GM19324 (cell line): ENCODE data around the gene NEDD4.
"Not testable (repeated sequence)": the region's sequence is repeated elsewhere in the genome, so short reads cannot be mapped to it uniquely, and the experiment has no call there.

Experiments
- ATAC-seq: cut with Tn5 transposase; IDR thresholded peaks from one replicate; pipeline ENCODE4 v1.9.1; 2021; ENCODE audit warnings: mild to moderate bottlenecking, moderate library complexity; ENCODE audit not compliant: unreplicated experiment, low FRiP score

NEDD4 gene

DNA sequence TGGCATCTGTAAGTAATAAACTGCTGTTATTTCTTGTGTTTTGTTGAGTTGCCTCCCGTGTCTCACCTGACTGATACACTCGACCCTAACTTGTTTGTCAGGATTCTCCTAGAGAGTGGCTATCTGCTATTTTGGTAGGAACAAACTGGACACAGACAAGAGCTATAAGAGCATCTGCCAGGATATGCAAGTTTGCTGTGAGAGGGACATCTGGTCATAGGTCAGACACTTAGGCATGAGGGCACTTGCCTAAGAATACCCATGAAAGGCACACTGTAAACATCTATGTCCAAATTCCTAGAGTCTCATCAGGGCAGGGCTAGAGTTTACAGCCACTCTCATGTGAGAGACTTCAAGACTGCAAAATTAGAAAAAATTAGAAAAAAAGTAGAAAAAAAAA, 32.5 kb downstream of the NEDD4 start:
- ATAC-seq = no peak

DNA sequence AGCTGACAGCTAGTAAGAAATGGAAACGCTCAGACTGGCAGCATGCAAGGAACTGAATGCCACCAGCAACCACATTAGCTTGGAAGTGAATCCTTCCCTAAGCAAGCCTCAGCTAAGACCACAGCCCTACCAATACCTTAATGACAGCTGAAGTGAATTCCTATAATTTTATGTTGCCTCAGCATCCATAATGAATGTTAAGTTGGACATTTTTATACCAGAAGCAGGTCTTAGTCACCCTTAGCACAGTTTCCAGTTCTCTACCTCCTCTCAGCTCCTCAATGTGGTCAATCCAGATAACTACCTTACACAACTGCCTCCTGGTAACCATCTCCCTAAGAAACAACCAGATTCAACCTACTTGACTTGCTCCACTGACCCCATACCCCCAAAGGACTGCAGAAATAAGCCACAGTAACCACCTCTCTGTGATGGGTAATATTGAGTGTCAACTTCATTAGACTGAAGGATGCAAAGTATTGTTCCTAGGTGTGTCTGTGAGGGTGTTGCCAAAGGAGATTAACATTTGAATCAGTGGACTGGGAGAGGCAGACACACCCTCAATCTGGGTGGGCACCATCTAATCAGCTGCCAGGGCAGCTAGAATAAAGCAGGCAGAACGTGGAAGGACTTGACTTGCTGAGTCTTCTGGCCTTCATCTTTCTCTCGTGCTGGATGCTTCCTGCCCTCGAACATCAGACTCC, 33.5 kb downstream of the NEDD4 start:
- no peak for ATAC-seq

DNA sequence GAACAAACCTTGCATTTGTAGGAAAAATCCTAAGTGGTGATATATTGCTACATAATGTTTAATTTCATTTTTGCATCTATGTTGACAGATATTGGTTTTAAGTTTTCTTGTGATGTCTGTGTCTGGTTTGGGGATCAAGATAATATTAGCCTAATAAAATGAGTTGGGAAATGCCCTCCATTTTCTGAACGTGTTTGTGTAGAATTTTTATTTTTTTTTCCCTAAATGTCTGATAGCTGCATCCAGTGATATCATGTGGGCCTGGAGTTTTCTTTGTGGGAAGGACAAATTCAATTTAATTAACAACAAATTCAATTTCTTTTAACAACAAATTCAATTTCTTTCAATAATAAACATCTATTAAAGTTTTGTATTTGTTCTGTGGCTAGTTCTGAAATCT, 35.1 kb downstream of the NEDD4 start:
- no peak for ATAC-seq

DNA sequence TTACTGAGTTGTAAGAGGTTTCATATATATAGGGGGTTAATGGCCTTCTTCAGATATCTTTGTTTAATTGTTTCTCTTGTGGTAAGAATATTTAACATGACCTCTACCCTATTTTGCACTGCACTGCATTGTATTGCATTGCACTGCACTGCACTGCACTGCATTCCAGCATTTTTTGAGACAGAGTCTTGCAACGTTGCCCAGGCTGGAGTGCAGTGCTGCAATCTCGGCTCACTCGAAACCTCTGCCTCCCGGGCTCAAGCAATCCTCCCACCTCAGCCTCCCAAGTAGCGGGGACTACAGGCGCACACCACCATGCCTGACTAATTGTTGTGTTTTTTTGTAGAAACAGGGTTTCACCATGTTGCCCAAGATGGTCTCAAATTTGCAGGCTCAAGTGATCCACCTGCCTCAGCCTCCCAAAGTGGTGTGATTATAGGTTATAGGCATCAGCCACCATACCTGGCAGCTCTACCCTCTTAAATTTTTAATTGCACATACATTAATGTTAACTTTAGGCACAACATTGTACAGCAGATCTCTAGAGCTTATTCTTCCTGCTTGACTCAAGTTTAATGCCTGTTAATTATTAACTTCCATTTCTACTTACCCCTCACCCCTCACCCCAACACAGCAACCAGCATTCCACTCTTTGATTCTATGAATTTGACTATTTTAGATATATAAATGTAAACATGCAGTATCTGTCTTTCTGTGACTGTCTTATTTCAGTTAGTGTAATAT, 38.4 kb downstream of the NEDD4 start:
- no peak for ATAC-seq

DNA sequence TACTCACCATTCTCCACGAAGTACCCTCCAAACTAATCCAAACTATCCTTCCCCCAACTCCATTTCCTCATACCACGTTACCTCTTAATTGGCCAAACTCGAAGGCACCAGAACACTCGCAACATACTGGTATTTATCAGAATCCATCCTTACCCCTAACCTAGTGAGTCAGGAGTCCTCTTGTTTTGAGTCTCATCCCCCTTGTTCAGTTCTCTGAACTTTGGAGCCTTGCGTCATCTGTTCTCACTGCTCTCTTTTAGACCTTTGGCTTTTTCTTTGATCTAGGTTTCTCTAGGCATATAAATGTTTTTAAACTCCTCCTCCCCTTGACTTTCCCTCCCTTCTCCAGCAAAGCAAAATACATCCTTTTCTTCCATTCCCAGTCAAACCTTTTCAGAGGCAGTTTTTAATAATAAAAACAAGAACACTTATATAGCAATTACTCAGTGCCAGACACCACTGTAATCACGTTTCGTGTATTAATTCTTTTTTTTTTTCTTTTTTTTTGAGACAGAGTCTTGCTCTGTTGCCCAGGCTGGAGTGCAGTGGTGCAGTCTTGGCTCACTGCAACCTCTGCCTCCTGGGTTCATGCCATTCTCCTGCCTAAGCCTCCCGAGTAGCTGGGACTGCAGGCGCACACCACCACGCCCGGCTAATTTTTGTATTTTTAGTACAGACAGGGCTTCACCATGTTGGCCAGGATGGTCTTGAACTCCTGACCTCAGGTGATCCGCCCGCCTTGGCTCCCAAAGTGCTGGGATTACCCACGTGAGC, 40.7 kb downstream of the NEDD4 start:
- not testable (repeated sequence) for ATAC-seq

DNA sequence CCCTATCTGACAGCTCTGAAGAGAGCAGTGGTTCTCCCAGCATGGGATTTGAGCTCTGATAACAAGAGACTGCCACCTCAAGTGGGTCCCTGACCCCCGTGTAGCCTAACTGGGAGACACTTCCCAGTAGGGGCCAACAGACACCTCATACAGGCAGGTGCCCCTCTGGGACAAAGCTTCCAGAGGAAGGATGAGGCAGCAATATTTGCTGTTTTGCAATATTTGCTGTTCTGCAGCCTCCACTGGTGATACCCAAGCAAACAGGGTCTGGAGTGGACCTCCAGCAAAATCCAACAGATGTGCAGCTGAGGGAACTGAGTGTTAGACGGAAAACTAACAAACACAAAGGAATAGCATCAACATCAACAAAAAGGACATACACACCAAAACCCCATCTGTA, 48.8 kb downstream of the NEDD4 start:
- not testable (repeated sequence) for ATAC-seq

DNA sequence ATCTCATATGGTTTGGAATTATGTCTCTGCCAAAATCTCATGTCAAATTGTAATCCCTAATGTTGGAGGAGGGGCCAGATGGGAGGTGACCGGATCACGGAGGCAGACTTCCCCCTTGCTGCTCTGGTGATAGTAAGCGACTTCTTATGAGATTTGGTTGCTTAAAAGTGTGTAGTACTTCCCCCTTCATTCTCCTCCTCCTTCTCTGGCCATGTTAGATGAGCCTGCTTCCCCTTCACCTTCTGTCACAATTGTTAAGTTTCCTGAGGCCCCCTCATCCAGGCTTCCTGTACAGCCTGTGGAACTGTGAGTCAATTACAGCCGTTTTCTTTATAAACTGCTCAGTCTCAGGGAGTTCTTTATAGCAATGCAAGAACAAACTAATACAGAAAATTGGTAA, 51.1 kb downstream of the NEDD4 start:
- no peak for ATAC-seq

DNA sequence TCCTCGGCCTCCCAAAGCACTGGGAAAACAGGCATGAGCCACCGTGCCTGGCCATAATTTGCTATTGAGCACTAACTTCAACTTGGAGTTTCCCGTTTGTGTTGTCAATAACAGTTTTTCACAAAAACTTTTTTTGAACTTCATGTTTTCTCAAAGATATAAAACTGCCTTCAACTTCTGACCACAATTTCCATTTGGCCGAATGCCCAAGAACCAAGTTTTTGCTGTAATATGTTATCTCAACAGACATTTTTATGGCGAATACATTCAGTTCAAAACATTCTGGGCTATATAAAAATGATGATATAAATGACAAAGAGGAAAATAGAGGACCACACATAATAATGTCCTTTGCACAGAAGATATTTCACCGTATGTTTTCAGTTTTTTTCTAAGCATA, 56.4 kb downstream of the NEDD4 start:
- no peak for ATAC-seq

DNA sequence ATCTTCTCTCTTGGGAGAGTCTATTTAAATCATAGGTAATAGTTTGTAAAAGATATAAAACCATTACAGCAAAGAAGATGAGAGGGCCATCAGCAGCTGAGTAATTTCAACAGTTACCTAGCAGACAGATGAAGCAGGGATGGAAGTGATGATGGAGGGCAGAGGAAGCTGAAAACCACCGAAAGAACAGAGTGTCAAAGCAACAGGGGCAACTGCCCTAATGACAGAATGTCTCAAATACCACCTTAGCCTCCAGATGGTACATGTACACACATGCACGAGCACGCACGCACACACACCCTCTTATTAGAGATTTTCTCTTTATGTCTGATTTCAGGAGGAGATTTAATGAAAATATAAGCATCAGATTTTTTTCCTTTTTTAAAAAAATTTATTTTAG, 64.5 kb downstream of the NEDD4 start:
- ATAC-seq = no peak

DNA sequence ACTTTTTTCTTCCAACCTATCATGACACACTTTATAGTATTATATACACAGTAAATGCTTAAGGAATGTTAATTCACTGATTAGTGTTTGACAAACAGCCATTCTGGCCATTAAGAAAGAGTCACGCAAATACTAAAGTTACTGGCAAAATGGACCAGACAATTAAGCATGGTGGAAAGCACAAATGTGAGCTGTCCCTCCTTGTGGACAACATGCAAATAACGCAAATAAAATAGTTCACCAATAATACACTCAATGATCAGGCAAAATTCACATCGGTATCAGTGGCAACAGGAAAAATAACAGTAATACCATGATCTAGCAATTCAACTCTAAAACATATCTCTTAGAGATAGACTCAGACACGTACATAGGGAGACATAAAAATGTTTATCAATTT, 71.7 kb downstream of the NEDD4 start:
- no peak for ATAC-seq

DNA sequence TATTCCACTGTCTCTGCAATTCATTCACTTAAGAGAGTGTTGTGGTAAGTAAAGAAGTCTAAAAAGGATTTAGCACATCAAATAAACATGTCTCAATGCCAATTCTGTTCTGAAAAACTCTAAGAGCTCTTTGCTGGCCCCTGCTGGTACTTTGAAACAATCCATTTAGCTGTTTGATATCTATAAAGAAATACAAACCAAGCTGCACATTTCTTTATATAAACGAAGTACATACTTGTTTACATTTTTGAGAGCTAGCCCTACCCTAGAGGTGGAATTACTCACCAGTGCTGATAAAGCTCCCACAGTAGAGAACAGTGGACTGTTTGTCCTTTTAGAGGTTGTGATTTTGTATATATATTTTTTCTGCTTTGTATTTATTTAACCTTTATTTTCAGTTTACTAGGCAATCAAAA, 75.5 kb downstream of the NEDD4 start:
- no peak for ATAC-seq

DNA sequence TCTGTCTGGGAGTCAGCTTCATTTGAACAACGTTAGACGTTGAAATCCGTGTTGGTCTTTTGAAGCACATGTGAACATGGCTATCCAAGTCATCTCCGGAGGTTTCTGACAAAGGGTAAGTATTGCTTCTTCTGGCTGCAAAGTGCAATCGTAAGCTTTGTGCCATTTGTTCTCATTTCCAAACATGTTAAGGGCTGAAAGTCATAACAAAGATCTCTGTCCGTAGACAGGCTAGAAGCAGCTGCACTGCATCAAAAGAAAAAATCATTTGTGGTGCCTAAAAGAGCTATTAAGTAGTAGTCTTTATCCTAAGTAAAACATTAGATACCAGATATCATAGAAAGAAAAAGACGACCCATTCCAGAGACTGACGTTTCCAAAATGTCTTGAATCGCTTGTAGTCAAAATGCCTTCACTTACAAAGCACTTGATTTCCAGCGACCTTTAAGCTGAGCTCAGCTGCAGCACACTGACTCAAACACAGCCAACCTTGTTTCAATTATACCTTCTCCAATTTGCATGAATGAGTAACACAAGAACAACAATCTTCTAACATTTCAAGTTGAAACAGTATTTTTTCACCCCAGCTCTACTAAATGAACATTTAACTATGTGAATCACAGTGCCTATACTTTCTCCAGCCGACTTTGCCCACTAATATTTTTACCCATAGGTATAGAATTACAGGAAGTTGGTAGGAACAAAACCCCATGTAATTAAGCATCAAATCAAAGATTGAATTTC, 76.6 kb downstream of the NEDD4 start:
- no peak for ATAC-seq

DNA sequence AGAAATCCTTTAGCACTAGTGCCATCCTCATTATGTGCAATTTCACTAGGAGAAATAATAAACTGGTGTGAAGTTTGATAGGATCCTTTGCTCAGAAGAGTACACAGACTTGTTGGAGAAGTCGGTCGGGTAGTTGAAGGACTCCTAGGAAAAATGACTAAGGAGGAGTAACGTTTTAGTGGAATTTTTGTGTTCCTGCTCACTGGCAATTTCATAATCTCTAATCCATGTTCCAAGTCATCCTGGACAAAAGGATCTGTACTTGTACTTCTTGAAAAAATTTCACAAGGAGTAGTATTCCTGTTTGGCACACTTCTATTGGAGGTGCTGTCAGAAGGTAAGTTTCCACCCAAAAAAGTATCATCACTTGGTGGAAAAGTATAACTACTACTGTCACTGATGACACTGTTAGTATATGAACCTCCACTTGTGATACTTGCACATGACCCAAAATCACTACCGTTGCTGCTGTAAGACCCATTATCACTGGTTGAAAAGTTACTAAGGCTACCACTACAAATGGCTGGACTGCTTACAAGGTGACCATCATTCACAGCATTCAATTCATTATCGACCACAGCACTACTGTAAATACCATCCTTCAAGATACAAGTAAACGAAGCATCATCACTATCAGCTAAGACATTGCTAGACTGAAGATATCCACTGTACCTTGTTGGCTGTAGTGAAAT, 77.4 kb downstream of the NEDD4 start:
- ATAC-seq = no peak

DNA sequence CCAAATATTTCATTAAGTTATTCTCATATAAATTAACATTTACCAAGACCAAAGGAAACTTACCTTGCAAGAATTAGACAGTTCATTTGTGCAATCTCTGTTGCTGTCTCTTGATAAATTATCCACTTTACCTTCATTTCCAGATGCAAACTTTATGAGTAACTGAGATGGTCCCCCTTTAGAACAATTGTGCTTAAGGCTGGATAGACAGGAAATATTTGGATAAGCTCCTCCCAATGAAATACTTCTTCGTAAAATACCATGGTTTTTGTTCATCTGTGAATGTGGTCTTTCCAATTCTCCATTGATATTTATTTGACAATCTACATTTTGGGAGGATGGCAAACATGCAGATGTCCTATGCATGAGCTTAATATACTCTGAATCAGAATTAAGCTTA, 78.2 kb downstream of the NEDD4 start:
- no peak for ATAC-seq

DNA sequence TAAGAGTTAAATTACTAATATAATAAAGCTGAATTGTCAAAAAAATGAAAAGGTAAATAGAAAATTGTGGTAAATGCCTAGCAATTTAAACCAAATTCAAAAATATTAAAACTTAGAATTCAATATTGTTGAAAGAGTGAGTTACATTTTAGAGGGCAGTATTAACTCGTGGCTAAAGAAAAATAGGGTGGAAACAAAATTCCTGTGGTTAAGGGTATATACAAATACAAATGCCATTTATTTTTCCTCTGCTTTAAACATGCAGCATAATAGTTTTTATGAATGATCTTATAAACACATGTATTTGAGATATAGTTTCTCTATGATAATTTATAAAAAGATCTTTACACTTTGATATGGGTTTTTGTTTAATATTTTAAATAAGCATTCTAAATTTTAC, 79.0 kb downstream of the NEDD4 start:
- ATAC-seq = no peak

DNA sequence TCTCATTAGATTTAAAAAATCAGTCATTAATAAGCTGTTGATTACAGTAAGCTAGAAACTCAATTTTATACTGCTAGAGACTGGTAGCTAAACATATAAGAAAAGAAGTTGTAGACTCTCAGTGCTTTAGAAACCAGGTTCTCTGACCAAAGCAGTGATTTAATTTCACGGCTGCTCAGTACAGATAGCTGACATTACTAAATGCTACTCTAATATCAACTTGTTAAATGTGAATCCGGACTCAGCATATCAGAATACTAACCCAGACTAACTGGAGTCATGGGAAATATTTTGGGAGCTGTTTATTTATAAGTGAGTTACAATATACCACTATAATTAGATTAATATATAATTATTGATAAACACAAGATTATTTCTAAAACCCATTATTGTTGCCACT, 80.4 kb downstream of the NEDD4 start:
- ATAC-seq = no peak

DNA sequence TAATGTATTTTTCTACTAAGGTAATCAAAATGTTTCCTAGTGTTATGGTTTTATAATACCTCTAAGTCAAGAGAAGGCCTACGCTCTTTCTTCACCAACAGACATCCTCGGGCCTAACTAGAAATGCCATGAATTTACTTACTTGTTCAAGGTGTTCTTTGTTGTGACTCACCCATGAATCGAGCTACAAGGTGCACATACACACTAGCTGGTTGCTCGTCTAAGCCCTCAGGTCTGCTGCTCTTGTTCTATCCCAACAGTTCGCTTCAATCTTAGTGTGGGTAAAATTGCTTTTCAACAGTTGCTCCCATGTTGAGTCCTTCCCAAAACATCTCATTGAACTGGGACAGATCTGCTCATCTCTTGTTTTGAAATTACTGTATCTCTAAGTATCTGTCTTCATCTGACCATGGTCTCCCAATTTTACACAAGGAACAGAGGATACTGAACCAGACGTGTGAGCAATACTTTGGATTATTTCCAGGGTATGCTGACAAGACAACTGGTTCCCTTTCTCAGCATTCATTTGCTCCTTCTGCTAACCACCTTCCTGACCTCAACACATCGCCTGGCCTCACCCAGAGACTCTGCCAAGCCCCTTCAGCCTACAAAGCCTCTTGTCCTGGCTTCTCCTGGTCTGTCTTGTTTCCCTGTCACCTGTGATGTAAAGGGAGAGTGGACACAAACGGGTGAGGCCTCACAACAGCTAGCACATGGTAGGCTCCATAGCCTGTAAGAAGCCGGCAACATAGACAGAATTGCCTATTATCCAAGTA, 84.2 kb downstream of the NEDD4 start:
- no peak for ATAC-seq

DNA sequence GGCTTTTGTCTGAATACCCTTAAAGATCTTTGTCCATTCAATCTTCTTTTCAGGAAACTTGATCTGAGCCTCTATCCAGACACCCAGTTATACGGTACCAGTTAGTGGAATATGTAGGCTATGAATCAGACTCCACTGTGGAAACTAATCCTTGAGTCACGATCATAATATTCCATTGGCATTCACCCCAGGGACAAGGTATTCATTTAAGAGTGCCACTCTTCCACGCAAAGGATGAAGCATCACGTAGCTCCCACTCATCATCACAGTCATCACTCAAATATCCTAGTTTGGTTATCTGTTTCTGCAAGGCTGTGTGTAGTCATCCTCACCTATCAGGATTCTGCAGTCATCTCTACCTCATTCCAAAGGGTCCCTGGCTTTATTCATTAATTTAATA, 85.6 kb downstream of the NEDD4 start:
- ATAC-seq = no peak

DNA sequence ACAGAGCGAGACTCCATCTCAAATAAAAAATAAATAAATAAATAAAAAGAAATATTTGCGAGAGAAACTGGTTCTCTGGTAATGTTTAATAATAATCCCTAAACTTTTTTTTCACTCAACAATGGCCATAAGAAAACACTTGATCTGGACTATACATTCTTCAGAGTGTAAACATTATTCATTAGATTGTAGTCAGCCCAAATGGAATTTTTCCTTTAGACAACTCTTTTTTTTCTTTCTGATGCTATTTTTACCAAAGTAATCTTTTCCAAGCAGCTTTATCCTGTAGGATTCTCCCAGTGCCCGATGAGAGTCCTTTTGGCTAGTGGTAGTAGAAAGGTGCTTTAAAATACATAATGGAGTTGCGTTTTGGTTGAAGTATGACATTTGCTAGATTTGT, 90.4 kb downstream of the NEDD4 start:
- no peak for ATAC-seq

DNA sequence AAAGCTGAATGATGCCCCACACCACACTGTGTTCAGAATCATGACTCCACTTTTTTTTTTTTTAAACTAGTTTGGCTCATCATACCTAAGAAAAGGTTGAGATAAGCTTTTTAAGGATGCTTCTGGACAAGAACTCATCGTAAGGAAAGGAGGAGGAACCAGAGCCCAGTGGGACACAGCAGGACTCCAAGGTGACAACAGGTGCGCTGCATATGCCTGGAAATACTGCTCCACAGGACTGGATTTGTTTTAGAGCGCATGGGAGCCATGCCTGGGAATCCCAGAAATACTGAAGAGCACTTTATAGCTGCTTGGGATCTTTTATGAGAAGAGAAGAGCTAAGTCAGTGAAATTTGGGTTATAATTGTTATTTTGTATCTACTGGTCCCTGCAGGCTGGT, 93.4 kb downstream of the NEDD4 start:
- no peak for ATAC-seq
